Keratinocyte (primary cell): ENCODE data around the gene EXT2. TPM values are rescaled to one million over a fixed set of nuclear protein-coding genes. Genes with fewer than 3 reads are reported as not detected.

Source experiments
- DNase-seq: peaks from one replicate; pipeline ENCODE4 v3.0.0-alpha.2; 2011; ENCODE audit warnings: low read depth, missing footprints, low spot score
- FAIRE-seq: peaks from 2 replicates; lab custom pipeline; 2011; peaks lifted over from hg19 to GRCh38; lab: Jason Lieb, UNC
- H2AFZ ChIP-seq: 2 replicates; pipeline ENCODE4 v1.6.0; 2012; ENCODE audit warnings: low read length, control low read depth, inconsistent platforms; ENCODE audit not compliant: control insufficient read depth
- H3K27ac ChIP-seq: 2 replicates; pipeline ENCODE4 v1.5.1; 2011; ENCODE audit warnings: low read length; ENCODE audit not compliant: control insufficient read depth, insufficient read depth
- H3K27me3 ChIP-seq: 3 replicates; pipeline ENCODE4 v1.6.0; 2011; ENCODE audit warnings: low read length; ENCODE audit not compliant: control insufficient read depth, insufficient read depth; ENCODE audit errors: extremely low read depth
- H3K36me3 ChIP-seq, 2 experiments: 2 replicates in 1 of 2; 3 replicates in 1 of 2; pipeline ENCODE4 v1.5.1; 2011; ENCODE audit warnings: low read length in 2 of 2, mild to moderate bottlenecking in 1 of 2; ENCODE audit not compliant: control insufficient read depth in 2 of 2, insufficient read depth in 2 of 2; ENCODE audit errors: extremely low read depth in 1 of 2
- H3K4me1 ChIP-seq: 3 replicates; pipeline ENCODE4 v1.5.1; 2011; ENCODE audit warnings: low read length; ENCODE audit not compliant: control insufficient read depth, insufficient read depth; ENCODE audit errors: extremely low read depth
- H3K4me2 ChIP-seq: 3 replicates; pipeline ENCODE4 v1.6.0; 2011; ENCODE audit warnings: low read depth, low read length; ENCODE audit not compliant: control insufficient read depth, insufficient read depth; ENCODE audit errors: extremely low read depth
- H3K4me3 ChIP-seq, 3 experiments: fragments of 200-600 bp in 1 of 3; sonication (generic) in 1 of 3; 2 replicates in 2 of 3; 3 replicates in 1 of 3; pipeline ENCODE4 v1.5.1; 2011 to 2016; ENCODE audit warnings: low read length in 3 of 3, mild to moderate bottlenecking in 3 of 3, control low read depth in 2 of 3, inconsistent platforms in 1 of 3, low read depth in 1 of 3, mixed read lengths in 1 of 3, mixed run types in 1 of 3, moderate library complexity in 1 of 3; ENCODE audit not compliant: control insufficient read depth in 2 of 3, insufficient read depth in 2 of 3; ENCODE audit errors: extremely low read depth in 1 of 3
- H3K79me2 ChIP-seq: 2 replicates; pipeline ENCODE4 v1.6.0; 2012; ENCODE audit warnings: low read length; ENCODE audit not compliant: control insufficient read depth, insufficient read depth
- H3K9ac ChIP-seq: 3 replicates; pipeline ENCODE4 v1.6.0; 2011; ENCODE audit warnings: low read length; ENCODE audit not compliant: control insufficient read depth, insufficient read depth; ENCODE audit errors: extremely low read depth
- H3K9me1 ChIP-seq: 3 replicates; pipeline ENCODE4 v1.6.0; 2011; ENCODE audit warnings: low read length; ENCODE audit not compliant: control insufficient read depth, insufficient read depth; ENCODE audit errors: extremely low read depth
- H3K9me3 ChIP-seq: 2 replicates; pipeline ENCODE4 v1.5.1; 2012; ENCODE audit warnings: low read depth, low read length; ENCODE audit not compliant: control insufficient read depth
- H4K20me1 ChIP-seq: 3 replicates; pipeline ENCODE4 v1.6.0; 2011; ENCODE audit warnings: low read length; ENCODE audit not compliant: control insufficient read depth, insufficient read depth; ENCODE audit errors: extremely low read depth
- EZH2 ChIP-seq: IDR thresholded peaks from one replicate; pipeline ENCODE4 v1.6.1; 2012; ENCODE audit warnings: inconsistent platforms, mild to moderate bottlenecking, low read length, moderate library complexity
- dilution Hi-C: fragments of 300-500 bp; cut with MboI; formaldehyde crosslinking; loops from one replicate; pipeline ENCODE4 v1.7.0; 2020; ENCODE audit warnings: low sequenced_read_pairs; ENCODE audit not compliant: extremely low pct_ligation_motif_present
- polyA plus RNA-seq, 5 experiments: library from polyadenylated mRNA; depleted of rRNA in 3 of 5; stranded (reverse) in 3 of 5; stranded (forward) in 1 of 5; unstranded in 1 of 5; fragments of >200 nt; gene quantifications; 1 replicate in 1 of 5; 2 replicates in 3 of 5; 3 replicates in 1 of 5; pipeline versions ENCODE4 v1.2.1 to v1.2.3, GENCODE V29; 2011 to 2012; ENCODE audit warnings: missing spikeins in 2 of 5, low read depth in 1 of 5, low replicate concordance in 1 of 5
- TF ChIP-seq, protein P1 (sequence below), 3 experiments: IDR thresholded peaks in 1 of 3; conservative IDR thresholded peaks in 1 of 3; optimal IDR thresholded peaks in 1 of 3; 2 replicates in 2 of 3; 3 replicates in 1 of 3; pipeline versions ENCODE3 to v1.5.1; 2011; ENCODE audit warnings: low read length in 3 of 3, mild to moderate bottlenecking in 3 of 3, moderate library complexity in 2 of 3, control low read depth in 1 of 3, inconsistent platforms in 1 of 3; ENCODE audit not compliant: insufficient read depth in 2 of 3; ENCODE audit errors: extremely low read depth in 1 of 3

Gene EXT2
- polyA plus RNA-seq, 1 donor (not counting 4 experiments of a cell fraction or from before 2014, with no cell fraction given): 148 TPM

DNA sequence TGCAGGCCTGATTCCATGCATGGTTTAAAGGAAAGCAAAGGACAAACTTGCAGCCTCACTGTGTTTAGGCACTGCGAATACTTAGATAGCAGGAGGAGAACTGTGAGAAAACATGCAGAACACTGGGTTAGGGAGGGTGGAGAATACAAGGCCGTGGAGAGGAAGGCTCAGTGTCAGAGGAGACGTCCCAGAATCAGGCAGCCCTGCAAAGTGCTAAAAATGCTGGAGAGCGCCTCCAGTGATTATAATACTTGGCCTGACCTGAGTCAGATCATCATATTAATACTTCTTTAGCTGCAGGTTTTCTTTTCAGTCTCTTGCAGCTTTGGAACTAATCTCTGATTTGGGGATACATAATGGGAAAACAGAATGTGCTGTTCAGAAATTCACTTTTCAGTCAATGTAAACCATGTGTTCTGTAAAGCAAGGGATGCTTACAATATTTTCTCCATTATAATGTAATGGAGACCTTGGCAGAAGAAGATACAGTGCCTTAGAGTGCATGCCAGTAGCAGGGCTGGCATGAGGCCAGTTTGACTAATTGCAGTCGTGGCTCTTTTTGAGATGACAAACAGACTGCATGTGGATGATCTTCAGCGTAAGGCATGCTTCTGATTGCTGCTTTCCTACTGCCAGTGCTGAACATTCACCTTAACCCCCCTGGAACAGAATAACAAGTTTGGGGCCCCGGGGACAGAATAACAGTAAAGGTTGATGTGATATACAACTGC lies 16.8 kb downstream of the EXT2 start:
- FAIRE-seq (peak; percentile 80), DNase-seq (no peak)
- Histone ChIP-seq H3K4me1 (no peaks in the 10 kb centered on the region), H3K9me1 (no peaks in the 10 kb centered on the region), H3K4me3 (no peak overlapping the region), H3K36me3 (peaks cover 20 to 23% of the 10 kb centered on the region in 2 experiments), H3K4me2 (no peak overlapping the region), H2AFZ (no peak overlapping the region), H4K20me1 (peaks cover 12% of the 10 kb centered on the region), H3K27me3 (no peaks in the 10 kb centered on the region), H3K9me3 (no peaks in the 10 kb centered on the region), H3K9ac (no peak overlapping the region), H3K79me2 (peaks cover 19% of the 10 kb centered on the region), H3K27ac (no peak overlapping the region)
- TF ChIP-seq EZH2: no peak
- TF ChIP-seq, protein P1, sequence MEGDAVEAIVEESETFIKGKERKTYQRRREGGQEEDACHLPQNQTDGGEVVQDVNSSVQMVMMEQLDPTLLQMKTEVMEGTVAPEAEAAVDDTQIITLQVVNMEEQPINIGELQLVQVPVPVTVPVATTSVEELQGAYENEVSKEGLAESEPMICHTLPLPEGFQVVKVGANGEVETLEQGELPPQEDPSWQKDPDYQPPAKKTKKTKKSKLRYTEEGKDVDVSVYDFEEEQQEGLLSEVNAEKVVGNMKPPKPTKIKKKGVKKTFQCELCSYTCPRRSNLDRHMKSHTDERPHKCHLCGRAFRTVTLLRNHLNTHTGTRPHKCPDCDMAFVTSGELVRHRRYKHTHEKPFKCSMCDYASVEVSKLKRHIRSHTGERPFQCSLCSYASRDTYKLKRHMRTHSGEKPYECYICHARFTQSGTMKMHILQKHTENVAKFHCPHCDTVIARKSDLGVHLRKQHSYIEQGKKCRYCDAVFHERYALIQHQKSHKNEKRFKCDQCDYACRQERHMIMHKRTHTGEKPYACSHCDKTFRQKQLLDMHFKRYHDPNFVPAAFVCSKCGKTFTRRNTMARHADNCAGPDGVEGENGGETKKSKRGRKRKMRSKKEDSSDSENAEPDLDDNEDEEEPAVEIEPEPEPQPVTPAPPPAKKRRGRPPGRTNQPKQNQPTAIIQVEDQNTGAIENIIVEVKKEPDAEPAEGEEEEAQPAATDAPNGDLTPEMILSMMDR (optimal IDR thresholded peaks at IDR 0.05 in 1 of 3, IDR thresholded peaks at IDR 0.05 in 1 of 3, conservative IDR thresholded peaks at IDR 0.05 in 1 of 3; ENCODE audit: extremely low read depth in 1 of 3, insufficient read depth in 2 of 3, low read length in 3 of 3): no peak
- dilution Hi-C loops: no loop called here

DNA sequence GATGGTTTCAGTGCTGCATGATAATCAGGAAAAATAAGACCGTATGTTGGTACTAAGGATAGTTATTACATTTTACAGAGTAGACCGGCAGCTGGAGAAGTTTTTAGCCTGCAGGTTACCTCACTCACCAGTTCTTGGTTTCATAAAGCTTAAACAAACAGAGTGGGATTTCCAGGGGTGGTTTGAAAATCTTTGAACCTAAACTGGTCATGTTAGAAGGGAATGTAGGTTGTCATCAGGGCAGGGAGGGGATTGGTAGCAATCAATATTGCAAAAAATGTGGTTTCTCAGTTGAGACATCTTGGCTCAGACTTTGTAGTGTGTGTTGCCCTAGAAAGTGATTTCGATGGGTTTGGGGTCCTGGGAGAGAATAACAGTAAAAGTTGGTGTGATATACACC lies 17.5 kb downstream of the EXT2 start:
- Histone ChIP-seq H3K36me3 (peaks cover 18 to 19% of the 10 kb centered on the region in 2 experiments), H3K4me1 (no peaks in the 10 kb centered on the region), H3K79me2 (peaks cover 19% of the 10 kb centered on the region), H3K4me2 (no peak overlapping the region), H3K9ac (no peak overlapping the region), H3K9me3 (no peaks in the 10 kb centered on the region), H3K27me3 (no peaks in the 10 kb centered on the region), H4K20me1 (peaks cover 9% of the 10 kb centered on the region), H2AFZ (no peak overlapping the region), H3K4me3 (no peak overlapping the region), H3K27ac (no peak overlapping the region), H3K9me1 (no peaks in the 10 kb centered on the region)
- FAIRE-seq (no peak), DNase-seq (no peak)
- no peak for TF ChIP-seq EZH2
- TF ChIP-seq, protein P1 (optimal IDR thresholded peaks at IDR 0.05 in 1 of 3, IDR thresholded peaks at IDR 0.05 in 1 of 3, conservative IDR thresholded peaks at IDR 0.05 in 1 of 3; ENCODE audit: extremely low read depth in 1 of 3, insufficient read depth in 2 of 3, low read length in 3 of 3): no peak
- dilution Hi-C loops: no loop called here
